ENCODE data around the gene RAD51B.
A peak's percentile ranks its signal among the peaks of the same experiment; 100 is the strongest.

The RAD51B gene

DNA sequence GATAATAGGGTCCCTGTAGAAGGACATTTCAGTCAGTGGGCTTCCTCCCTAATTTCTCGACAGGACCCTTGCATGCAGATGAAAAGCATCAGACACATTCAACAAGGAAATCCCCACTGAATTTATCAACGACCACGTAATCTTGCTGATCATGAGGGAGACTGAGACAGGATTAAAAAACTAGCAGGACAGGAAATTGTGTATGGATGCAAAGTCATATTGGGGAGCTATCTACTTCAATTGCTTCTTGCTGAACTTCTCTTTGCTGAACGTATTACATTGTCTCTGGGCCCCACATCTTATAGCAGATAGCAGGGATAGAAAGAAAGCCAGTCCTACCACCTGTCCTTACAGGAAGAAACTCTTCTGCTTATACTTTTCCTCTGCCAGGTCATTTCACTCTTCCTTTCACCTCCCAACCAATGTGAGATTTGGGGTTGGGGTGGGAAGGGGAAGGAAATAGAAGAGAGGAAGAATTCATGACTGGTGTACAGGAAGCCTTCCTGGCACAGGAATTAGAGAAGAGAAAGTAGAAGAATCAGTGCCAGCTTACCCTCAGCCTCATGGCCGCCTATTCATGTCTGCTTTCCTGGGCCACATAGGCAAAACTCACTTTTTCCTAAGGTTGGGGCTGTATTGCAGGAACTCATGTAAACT, 640.0 kb downstream of the RAD51B start:
- DNase-seq (ENCODE audit: low read depth in 2 of 2), result no peak

DNA sequence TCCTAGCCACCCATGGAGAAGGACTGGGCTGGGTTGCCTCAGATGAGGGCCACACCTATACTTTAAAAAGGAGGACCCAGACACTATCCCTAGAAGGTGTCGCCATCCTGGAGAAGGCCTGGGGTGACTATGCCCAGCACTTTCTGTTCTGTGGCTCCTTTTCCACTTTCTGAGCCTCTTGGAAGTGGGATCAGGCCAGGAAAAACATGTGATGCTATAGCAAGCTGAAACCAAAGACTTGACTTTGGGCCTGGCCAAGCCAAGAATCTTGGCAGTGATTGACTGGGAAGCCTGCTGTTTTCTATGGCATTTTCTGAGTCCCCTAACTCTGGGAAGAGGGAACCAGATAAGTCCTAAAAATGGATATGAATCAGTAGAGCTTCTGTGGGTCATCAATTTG, 641.0 kb downstream of the RAD51B start:
- no peak for DNase-seq (ENCODE audit: low read depth in 2 of 2)

DNA sequence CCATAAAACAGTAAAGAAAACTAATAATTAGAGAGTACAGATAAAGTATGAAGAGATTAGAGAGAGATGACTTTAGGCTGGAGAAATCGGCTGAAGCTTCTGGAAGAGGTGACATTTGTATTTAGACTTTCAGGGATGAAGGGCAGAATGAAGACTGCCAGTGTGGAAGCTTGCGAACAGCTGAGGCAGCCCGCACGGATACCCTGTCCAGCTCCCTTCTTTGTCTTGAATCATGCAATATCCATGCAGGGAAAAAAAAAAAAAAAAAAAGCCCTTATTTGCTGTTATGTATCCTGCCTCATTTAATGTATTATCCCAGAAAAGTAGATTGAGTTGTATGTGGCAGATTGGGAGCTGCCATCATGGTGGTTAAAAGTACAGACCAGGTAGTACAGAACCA, 641.5 kb downstream of the RAD51B start:
- DNase-seq (ENCODE audit: low read depth in 2 of 2), result no peak

DNA sequence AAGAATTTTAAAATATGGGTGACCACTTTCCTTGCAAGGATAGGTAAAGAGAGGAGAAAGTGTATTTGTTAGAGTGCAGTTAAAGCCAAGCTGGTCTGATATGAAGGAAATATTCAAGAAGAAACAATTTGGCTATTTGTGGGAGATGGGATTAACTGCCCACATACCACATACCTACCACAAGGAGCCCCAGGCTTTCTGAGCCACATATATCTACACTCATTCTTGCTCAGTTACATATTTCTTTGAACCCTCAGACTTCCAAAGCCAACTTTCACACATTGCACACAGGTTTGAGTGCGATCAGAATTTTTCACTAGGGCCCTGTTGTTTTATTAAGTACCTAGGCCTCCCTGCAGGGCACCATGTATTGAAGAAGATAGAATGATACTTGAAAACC, 643.1 kb downstream of the RAD51B start:
- no peak for DNase-seq (ENCODE audit: low read depth in 2 of 2)

DNA sequence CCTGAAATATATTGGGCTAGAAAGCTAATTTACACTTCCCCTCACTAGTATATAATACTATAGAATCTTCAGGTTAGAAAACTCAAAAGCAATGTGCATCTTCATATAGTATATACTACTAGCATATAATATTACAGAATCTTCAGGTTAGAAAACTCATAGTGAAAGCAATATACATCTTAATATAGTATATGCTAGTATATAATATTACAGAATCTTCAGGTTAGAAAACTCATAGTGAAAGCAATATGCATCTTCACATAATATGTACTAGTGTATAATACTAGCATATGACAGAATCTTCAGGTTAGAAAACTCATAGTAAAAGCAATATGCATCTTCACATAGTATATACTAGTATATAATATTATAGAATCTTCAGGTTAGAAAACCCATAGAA, 643.7 kb downstream of the RAD51B start:
- DNase-seq (ENCODE audit: low read depth in 2 of 2), result no peak

DNA sequence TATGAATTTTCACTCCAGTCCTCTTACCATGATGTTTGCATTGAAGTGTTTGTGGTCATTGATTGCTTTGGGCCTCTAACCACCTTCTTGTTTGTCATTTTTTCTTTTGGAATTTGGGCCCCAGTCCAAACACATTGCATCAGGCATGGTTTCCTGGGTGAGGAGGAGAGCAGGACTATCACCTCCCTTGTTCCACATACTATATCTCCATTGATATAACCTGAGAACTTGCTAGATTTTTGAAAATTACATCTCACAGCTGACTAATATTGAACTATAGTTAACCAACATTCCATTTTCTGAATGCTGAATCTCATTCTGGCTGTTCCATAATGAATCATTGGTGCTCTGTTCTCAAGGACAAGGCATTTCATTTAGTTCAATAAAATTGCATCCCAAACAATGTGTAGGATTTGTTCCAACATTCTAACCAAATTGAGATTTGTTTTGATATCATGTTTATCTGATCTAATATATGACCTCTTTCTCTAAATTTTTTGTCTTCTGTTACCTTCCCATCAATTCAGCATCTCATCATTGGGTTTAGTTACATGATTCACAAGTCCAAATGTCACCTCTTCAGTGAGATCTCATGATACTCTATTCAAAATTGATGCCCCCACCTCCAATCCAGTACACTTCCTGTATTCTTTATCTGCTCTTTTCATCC, 644.3 kb downstream of the RAD51B start:
- no peak for DNase-seq (ENCODE audit: low read depth in 2 of 2)

DNA sequence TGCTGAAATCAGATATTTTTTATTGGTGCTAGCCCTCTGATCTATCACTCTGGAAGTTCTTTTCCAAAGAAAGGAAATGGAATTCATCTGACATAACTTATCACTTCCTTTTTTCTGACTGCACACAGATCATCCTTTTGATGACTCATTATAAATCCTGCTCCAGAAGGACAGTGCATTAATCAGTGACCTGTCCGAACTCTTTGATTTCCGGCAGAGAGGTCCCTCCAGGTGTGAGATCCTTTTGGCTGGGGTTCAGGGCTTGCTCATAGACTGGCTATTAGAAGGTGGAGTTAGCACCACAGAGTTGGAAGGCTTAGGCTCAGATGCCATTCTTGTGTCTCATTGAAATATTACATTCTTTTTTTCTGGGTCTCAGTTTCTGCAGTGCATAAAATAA, 645.1 kb downstream of the RAD51B start:
- DNase-seq (ENCODE audit: low read depth in 2 of 2), result no peak

DNA sequence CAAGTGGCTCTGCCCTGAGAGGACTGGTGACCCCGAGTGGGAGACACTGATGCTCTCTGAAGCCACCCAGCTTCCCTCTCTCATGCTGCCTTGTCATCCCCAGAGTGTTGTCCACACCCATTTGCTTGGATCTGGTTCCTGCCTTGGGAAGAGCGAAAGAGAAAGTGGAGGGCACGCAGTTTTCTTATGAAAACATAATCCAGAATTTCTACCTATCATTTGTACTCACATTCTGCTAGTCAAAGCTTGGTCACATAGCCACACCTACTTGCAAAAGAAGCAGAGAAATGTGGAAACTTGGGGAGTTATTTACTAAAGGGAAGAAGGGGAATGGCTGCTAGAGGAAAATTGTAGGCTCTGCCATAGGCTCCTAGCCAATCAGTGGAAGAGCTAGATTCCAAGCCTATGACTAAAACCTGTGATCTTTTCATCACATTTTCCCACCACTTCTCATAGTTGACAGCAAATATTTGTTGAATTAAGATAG, 647.0 kb downstream of the RAD51B start:
- DNase-seq (ENCODE audit: low read depth in 2 of 2), result no peak

DNA sequence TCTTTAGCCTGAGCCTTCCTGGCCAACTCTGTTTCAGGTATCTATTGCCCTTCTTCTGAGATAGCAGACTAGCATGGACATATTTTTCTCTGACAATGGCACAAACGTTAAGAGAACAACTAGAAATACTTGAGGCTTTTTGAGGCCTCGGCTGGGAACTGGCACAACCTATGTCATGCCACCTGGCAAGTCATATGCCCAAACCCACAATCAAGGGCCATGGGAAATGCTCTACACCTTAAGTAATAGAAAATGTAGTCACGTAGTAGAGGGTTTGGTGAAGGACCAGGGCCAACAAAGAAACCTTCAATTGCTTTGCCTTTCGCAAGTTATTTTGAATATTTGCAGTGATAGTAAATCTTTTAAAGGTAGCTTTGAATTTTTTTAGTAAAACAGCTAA, 647.8 kb downstream of the RAD51B start:
- no peak for DNase-seq (ENCODE audit: low read depth in 2 of 2)

DNA sequence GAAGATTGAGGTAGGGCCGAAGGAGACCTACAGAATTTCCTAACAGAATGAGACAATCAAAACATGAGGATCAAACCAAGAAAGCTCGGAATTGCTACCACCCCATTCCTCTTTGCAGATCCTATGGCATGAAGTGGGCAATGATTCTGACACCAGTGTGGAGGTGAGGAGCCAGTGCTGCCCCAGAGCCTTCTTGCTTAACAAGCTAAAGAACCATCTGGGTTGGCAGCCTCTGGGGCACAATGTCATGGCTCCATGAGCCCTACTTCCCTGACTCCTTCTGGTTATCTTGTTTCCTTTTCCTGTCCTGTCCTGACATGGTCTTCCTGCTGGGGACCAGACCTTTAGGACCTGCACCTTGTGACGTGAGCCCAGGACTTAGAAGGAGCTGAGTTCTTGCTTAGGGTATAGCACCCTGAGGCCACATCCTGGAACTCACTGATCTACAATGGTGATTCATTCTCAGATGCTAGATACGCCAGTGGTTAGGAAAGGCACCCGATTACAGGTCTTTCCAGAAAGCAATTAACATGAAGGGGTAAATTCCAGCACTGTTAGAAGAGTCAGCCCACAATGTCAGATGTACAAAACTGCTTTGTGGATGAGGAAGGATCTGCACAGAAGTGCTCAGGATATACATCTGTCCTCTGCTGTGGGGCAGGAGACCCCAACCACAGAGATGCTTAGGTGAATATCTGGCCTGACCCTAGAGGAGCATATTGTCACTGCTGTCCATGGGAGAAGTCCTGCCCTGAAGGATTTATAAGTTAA, 649.0 kb downstream of the RAD51B start:
- DNase-seq (ENCODE audit: low read depth in 2 of 2), result peak; percentile 13 to 17

DNA sequence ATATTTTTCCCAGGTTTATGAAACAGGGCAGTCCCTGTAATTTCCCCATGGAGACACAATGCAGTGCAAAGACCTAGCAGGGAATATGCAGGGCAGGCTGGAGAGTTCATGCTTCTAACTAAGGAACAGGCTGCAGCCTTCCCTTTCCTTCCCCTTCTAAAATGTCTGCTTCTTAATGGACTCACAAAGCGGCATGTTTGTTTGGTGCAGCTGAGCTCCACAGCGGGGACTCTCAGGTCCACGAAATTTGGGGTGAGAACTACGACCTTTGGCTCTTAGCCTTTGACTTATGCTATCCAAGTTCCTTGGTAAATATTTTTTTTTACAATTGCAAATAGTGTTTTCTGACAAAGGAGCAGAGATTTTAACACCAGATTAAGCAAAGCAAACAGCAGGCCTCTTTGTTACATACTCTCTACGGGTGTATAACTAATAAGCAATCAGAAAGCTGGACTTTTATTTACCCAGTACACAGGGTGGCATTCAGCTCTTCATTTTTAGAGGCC, 649.7 kb downstream of the RAD51B start:
- no peak for DNase-seq (ENCODE audit: low read depth in 2 of 2)

DNA sequence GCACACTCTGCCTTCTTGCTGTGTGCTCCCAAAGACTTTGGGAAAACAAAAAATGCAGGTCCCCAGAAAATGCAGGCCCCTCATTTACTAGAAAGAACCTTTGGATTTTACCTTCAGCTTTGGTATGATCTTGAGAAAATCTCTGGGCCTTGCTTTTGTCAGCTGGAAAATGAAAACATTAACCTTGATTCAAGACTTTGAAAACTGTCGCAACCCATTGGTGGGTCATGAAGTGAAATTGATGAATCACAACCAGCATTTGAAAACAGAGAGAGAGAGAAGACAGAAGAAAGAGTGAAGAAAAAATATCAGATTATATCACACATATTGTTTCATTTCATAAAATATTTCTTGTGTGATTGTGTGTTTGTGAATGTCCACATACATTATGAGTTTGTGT, 650.8 kb downstream of the RAD51B start:
- no peak for DNase-seq (ENCODE audit: low read depth in 2 of 2)

DNA sequence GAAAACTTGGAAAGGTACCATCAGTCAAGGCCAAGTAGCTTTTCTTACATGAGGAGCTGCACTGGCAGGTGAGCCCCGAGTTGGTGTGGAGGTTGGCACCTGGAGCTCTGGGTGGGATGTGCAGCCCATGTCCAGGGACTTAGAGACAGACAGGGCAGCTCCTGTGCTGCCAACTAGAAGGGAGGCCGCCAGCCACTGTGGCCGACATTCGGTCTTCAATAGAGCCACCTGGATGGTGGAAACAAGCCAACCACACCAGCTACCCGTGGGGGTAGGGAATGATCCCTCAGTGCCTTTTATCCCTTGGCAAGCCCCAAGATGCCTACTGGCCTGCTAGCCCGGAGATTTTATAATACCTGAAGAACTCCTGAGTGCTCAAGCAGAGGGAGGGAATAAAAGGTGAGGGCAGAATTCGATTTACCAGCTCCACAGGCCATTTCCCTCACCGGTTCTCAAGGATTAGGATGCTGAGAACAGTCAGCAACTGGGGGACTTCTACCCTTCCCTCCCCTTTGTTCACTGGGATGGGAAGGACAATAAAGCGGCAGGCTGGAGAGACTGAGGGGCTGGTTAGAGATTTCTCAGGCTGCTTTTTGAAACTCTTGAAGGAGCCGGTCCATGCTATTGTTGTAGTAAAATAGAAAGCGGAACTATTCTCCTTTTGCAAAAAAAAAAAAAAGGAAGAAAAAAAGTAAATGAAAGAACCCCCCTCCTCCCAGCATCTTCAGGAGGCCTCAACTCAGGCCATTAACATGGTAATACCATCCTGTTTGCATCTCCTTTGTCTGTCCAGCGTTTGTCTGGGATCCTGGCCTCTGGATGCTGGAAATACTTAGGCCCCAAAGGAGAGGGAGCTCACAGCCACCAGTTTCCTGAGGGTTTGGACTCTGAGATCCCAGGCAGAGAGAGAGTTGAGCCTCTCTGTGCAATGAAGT, 651.7 kb downstream of the RAD51B start:
- DNase-seq (ENCODE audit: low read depth in 2 of 2), result no peak

DNA sequence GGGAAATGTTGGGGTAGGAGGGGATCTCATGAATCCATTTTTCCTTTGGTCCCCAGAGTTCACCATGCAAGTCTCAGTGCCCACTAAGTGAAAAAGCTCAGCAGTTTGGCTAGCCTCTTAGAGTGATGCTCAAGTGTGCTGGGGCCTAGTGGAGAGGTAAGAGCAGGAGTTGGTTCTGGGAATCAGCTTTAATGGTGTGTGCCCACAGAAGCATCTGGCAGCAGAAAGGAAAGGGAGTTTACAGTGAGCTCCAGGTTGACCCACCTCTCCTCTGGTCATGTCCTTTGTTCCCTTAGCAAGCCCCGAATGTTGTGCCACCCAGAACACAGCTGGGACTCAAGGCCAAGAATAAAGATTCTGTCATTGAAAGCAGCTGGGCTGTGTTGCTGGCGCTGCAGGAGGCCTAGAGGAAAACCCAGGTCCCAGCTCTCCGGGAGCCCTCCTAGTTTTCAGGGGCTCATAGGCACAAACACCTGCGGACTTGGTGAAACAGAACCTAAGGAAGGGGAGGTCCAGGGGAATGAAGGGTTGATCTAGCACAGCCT, 652.5 kb downstream of the RAD51B start:
- DNase-seq (ENCODE audit: low read depth in 2 of 2), result no peak

DNA sequence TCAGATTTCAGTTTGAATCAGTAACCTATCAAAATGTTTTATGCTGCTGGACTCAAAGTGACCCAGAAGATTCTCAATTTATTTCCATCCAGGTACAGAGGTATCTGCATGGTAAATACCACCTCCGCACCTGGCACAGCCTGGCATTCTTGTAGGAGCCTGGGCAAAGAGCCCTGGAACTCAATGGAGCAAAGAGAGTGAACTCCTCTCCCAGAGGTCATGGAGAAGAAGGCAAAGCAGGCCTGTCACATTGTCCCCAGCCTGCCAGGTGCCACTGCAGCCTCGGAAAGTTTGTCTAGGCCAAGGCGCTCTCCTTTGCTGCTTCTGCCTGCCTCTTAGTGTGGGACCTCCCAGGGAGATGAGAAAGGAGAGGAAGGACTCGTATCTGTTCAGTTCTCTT, 653.5 kb downstream of the RAD51B start:
- DNase-seq (ENCODE audit: low read depth in 2 of 2), result no peak

DNA sequence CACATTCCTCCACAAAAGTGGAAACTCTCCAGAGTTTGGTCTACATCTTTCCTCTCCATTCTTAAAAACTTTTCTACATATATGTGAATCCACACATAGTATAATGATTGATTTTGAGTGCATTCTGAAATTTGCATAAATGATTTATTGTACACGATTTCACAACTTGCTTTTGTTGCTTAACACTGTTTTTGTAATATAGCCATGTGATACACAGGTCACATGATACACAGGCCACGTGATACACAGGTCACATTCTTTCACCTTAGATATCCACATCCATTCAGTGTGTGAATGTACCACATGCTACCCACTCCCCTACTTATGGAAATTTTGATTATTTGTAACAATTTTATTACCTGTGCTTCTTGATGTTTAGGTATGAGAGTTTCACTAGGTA, 654.2 kb downstream of the RAD51B start:
- no peak for DNase-seq (ENCODE audit: low read depth in 2 of 2)

DNA sequence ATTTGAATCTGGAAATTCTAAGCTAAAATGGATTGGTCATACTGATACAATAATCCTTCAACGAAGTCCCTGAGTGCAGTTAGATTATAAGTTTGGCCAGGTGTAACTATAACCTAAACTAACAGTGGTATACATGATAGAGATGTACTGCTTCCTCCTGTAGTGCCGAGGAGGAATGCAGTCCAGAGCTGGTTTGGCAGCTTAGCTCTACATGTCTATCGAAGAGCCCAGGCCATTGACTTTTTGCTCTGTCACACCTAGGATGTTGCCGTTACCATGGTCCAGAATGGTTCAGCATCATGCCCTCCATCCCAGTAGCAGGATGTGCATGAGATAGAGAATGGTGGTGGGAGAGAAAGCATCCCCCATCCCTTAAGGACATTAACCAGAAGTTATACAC, 655.2 kb downstream of the RAD51B start:
- no peak for DNase-seq (ENCODE audit: low read depth in 2 of 2)

DNA sequence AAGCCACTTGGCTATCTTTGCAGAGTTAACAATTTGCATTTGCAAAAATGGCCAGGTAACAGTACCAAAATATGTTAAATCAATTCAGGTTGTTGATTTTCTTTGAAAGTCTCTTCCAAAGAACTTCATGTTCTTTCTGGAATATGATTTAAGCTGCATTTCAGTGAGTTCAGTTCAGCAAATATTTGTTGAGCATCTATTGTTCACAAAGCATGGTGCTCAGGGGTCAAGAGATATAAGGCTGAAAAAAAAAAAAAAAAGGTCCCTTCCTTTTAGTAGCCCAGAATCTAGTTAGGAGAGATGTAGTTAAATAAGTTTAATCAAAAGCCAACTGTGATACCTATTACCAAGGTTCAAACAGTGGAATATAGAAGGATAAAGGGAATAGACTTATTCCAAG, 656.2 kb downstream of the RAD51B start:
- no peak for DNase-seq (ENCODE audit: low read depth in 2 of 2)

DNA sequence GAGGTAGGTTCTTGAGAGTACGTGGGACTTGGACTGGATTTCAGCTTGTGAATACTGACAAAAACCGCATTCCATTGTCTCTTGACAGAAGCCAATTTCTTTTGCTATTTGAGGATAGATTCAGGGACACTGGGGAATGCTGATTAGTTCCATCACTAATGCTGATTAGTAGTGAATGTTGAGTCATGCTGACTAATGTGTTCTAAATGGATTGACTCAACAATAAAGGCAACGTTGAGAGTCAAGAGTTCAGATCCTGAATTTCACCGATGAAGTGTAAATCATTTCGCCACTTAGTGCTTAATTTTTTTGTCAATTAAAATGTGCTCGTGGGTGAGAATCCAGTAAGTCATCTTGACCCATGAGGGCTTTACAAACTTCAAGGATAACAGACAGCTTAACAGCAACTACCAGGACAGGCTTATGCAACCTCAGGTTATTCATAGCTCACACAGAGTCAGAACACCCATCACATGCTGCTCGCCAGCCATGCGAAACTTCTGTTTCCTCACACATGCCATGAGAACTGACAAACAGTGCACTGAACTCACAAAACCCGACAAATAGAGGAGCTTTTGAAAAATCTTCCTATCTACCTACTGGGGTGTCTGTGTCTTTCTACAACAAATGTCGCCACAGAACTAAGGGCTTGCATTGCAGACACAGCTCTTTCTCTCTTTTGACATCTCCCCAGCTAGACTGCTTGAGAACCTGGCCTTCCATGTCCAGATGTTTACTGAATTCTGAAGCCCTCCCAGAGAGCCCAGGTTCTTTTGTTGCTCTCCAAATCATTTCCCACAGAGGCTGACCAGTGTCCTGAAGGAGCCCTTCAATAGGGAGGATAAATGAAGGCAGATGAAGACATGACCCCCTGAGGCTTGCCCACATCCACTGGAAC, 656.9 kb downstream of the RAD51B start:
- no peak for DNase-seq (ENCODE audit: low read depth in 2 of 2)

DNA sequence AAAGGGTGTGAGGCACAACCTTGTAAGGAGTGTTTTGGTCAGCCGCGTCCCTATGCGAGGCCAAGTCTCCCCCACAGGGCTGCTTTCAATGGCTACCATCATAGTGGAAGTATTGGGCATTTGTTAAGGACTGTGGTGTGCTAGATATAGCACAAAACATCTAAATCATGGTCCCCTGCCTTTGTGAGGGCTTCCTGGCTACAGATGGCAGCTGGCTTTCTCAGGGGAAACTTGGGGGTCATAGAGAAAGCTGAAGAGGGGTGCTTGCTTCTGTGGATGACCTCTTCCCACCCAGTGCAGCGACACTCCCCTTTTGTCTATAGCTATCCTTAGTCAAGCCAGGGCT, 657.5 kb downstream of the RAD51B start:
- no peak for DNase-seq (ENCODE audit: low read depth in 2 of 2)
